K562 (cell line): Measurements from ENCODE around the gene VWDE. TPM values are rescaled to one million over a fixed set of nuclear protein-coding genes. Genes with fewer than 3 reads are reported as not detected.

ENCODE experiments used
- ATAC-seq: fragments of 200-7000 bp; cut with Tn5 transposase; 3 replicates; pipeline ENCODE4 v1.9.1; 2020; ENCODE audit warnings: moderate library complexity
- BruUV-seq: library from RNA; stranded (reverse); fragments of 400-500 nt; replicated peaks from 2 replicates; lab custom pipeline; 2021; lab: Mats Ljungman, UMichigan
- CTCF ChIA-PET: fragments of 300-600 bp; formaldehyde crosslinking; extraction: SDS; loops from one replicate; lab custom pipeline; 2021; ENCODE audit warnings: low intra/inter-chr PET ratio; lab: Yijun Ruan, JAX
- POLR2A ChIA-PET: fragments of 300-600, 350-650 bp; sonication (Branson Sonifier 250); formaldehyde crosslinking; extraction: SDS; loops from one replicate; lab custom pipeline; 2021; ENCODE audit warnings: antibody characterized with exemption, inconsistent platforms; lab: Yijun Ruan, JAX
- DNase-seq, 4 experiments: peaks; one replicate each; pipeline versions ENCODE4 v3.0.0 to v3.0.0-alpha.2; 2011 to 2018; ENCODE audit warnings: low spot score in 3 of 4, mixed read lengths in 3 of 4; ENCODE audit errors: extremely low read depth in 1 of 4
- FAIRE-seq: peaks from 2 replicates; lab custom pipeline; 2011; peaks lifted over from hg19 to GRCh38; lab: Jason Lieb, UNC
- H2AFZ ChIP-seq: 2 replicates; pipeline ENCODE4 v1.6.0; 2011; ENCODE audit warnings: low read depth, low read length, control low read depth, inconsistent platforms
- H3K27ac ChIP-seq: fragments of 200-600 bp; 3 replicates; pipeline ENCODE4 v1.8.0; 2011; ENCODE audit warnings: low read depth, mild to moderate bottlenecking, control low read depth, inconsistent platforms, low read length, moderate library complexity, mixed read lengths; ENCODE audit errors: extremely low read depth
- H3K27me3 ChIP-seq, 2 experiments: fragments of 300-600 bp in 1 of 2; 2 replicates in 1 of 2; 3 replicates in 1 of 2; pipeline versions ENCODE4 v1.6.0 to v1.8.0; 2011; ENCODE audit warnings: inconsistent platforms in 2 of 2, low read length in 2 of 2, mild to moderate bottlenecking in 1 of 2, mixed read lengths in 1 of 2, moderate library complexity in 1 of 2; ENCODE audit not compliant: control insufficient read depth in 2 of 2, insufficient read depth in 2 of 2
- H3K36me3 ChIP-seq: fragments of 300-600 bp; 3 replicates; pipeline ENCODE4 v1.8.0; 2011; ENCODE audit warnings: mild to moderate bottlenecking, low read length, inconsistent platforms; ENCODE audit not compliant: control insufficient read depth, insufficient read depth
- H3K4me1 ChIP-seq, 2 experiments: fragments of 200-600 bp in 1 of 2; replicated peaks in 1 of 2; 2 replicates in 1 of 2; 3 replicates in 1 of 2; pipeline versions ENCODE4 v1.5.1 to v1.8.0; 2011; ENCODE audit warnings: inconsistent platforms in 2 of 2, low read length in 2 of 2, mild to moderate bottlenecking in 1 of 2, mixed read lengths in 1 of 2, moderate library complexity in 1 of 2; ENCODE audit not compliant: control insufficient read depth in 2 of 2, insufficient read depth in 2 of 2
- H3K4me2 ChIP-seq: 2 replicates; pipeline ENCODE4 v1.6.1; 2011; ENCODE audit warnings: low read length, control low read depth, inconsistent platforms, mixed read lengths; ENCODE audit not compliant: insufficient read depth
- H3K4me3 ChIP-seq: fragments of 200-600 bp; sonication (generic), shearing (Covaris generic); 2 replicates; pipeline ENCODE4 v1.5.1; 2016; ENCODE audit warnings: control low read depth, inconsistent platforms
- H3K79me2 ChIP-seq: fragments of 200-600 bp; 3 replicates; pipeline ENCODE4 v1.8.0; 2011; ENCODE audit warnings: low read length, inconsistent platforms; ENCODE audit not compliant: control insufficient read depth, insufficient read depth
- H3K9ac ChIP-seq, 2 experiments: 2 replicates each; pipeline versions ENCODE4 v1.6.0 to v1.6.1; 2011; ENCODE audit warnings: low read depth in 2 of 2, low read length in 2 of 2, control low read depth in 1 of 2, inconsistent platforms in 1 of 2, mild to moderate bottlenecking in 1 of 2, mixed read lengths in 1 of 2; ENCODE audit not compliant: insufficient read depth in 1 of 2
- H3K9me1 ChIP-seq: one replicate; pipeline ENCODE4 v1.6.0; 2011; ENCODE audit warnings: inconsistent platforms, mild to moderate bottlenecking, low read length, moderate library complexity; ENCODE audit not compliant: control insufficient read depth, insufficient read depth
- H3K9me3 ChIP-seq: replicated peaks from 2 replicates; pipeline ENCODE4 v1.5.1; 2011; ENCODE audit warnings: low read depth, low read length, inconsistent platforms; ENCODE audit not compliant: control insufficient read depth, insufficient read depth
- H4K20me1 ChIP-seq: replicated peaks from 2 replicates; pipeline ENCODE4 v1.6.1; 2011; ENCODE audit warnings: low read length, inconsistent platforms, mixed read lengths; ENCODE audit not compliant: control insufficient read depth, insufficient read depth
- GTF2B ChIP-seq: IDR thresholded peaks from 2 replicates; pipeline ENCODE4 v1.6.1; 2011; ENCODE audit not compliant: insufficient read length; ENCODE audit errors: extremely low read depth
- HNRNPLL ChIP-seq: fragments of 200-400 bp; formaldehyde crosslinking; IDR thresholded peaks from 2 replicates; pipeline ENCODE4 v1.6.1; 2017; ENCODE audit warnings: low read length, low read depth, mild to moderate bottlenecking; ENCODE audit not compliant: poor library complexity, severe bottlenecking
- JUND ChIP-seq, 2 experiments: IDR thresholded peaks; 2 replicates in 1 of 2; 3 replicates in 1 of 2; pipeline ENCODE4 v1.6.1; 2011; ENCODE audit warnings: borderline replicate concordance in 2 of 2, low read depth in 2 of 2, low read length in 2 of 2, improper control_type of control experiment in 1 of 2, missing biosample characterization in 1 of 2, missing genetic modification characterization in 1 of 2, missing genetic modification reagents in 1 of 2
- MCM5 ChIP-seq: fragments of 450-650 bp; IDR thresholded peaks from 2 replicates; pipeline ENCODE4 v1.6.1; 2016; ENCODE audit warnings: low read depth
- MLX ChIP-seq, 2 experiments: fragments of 450-650 bp in 1 of 2; sonication (generic) in 1 of 2; formaldehyde crosslinking; conservative IDR thresholded peaks; 2 replicates each; pipeline versions ENCODE4 v1.4.0 to v1.8.1; 2020 to 2022; ENCODE audit warnings: mild to moderate bottlenecking in 1 of 2, missing genetic modification reagents in 1 of 2
- RCOR1 ChIP-seq, 2 experiments: IDR thresholded peaks; 2 replicates each; pipeline ENCODE4 v1.6.1; 2012; ENCODE audit warnings: low read depth in 2 of 2, low read length in 2 of 2, borderline replicate concordance in 1 of 2, improper control_type of control experiment in 1 of 2
- SAFB2 ChIP-seq: fragments of 200-400 bp; formaldehyde crosslinking; IDR thresholded peaks from 2 replicates; pipeline ENCODE4 v1.6.1; 2018; ENCODE audit warnings: borderline replicate concordance, low read length, low read depth, moderate library complexity; ENCODE audit not compliant: severe bottlenecking
- SIN3B ChIP-seq: fragments of 450-650 bp; IDR thresholded peaks from 2 replicates; pipeline ENCODE4 v1.6.1; 2017; ENCODE audit warnings: low read depth, mild to moderate bottlenecking, moderate library complexity
- SMC3 ChIP-seq: conservative IDR thresholded peaks from 2 replicates; pipeline ENCODE4 v1.6.1; 2011; ENCODE audit warnings: low read depth, low read length, improper control_type of control experiment; ENCODE audit not compliant: insufficient read depth
- ZFP30 ChIP-seq: fragments of 250-450 bp; sonication (Bioruptor Pico); IDR thresholded peaks from 2 replicates; pipeline ENCODE4 v1.8.0; 2022; ENCODE audit warnings: moderate library complexity, mild to moderate bottlenecking, inconsistent platforms, borderline replicate concordance
- ZFPM2 ChIP-seq: fragments of 250-450 bp; sonication (Bioruptor Pico); IDR thresholded peaks from 2 replicates; pipeline ENCODE4 v1.5.1; 2022; ENCODE audit warnings: mild to moderate bottlenecking
- ZNF347 ChIP-seq: fragments of 450-650 bp; formaldehyde crosslinking; IDR thresholded peaks from 2 replicates; pipeline ENCODE4 v1.4.0; 2020; ENCODE audit warnings: low read depth, mild to moderate bottlenecking, moderate library complexity
- ZNF444 ChIP-seq: fragments of 250-450 bp; sonication (Bioruptor Pico); IDR thresholded peaks from 2 replicates; pipeline ENCODE4 v1.4.0; 2020; ENCODE audit warnings: mild to moderate bottlenecking, moderate library complexity
- WGBS: fragments of 100-300 bp; shearing (Covaris generic); methylation state at CpG from one replicate; pipeline ENCODE4 v1.1.6; 2016; ENCODE audit warnings: low coverage, mixed read lengths; ENCODE audit not compliant: insufficient coverage; ENCODE audit errors: missing lambda C conversion rate; 5-methylcytosine and 5-hydroxymethylcytosine counted together
- in situ Hi-C: fragments of 300-500 bp; cut with MboI; formaldehyde crosslinking; loops from 4 replicates; pipeline ENCODE4 v1.15.0; 2018; ENCODE audit warnings: inconsistent platforms, mixed read lengths
- intact Hi-C: fragments of 100-400 bp; cut with micrococcal nuclease; formaldehyde crosslinking; loops from 2 replicates; pipeline ENCODE4 v1.14.2; 2022
- polyA plus RNA-seq, 8 experiments: library from polyadenylated mRNA; depleted of rRNA in 4 of 8; stranded (reverse) in 5 of 8; unstranded in 3 of 8; fragments of >200 nt; fragmentation: Nextera tagmentation in 2 of 8; fragmentation: Illumina TruSeq in 1 of 8; extraction: Ambion mirVana in 2 of 8; extraction: Trizol in 1 of 8; gene quantifications; 2 replicates each; pipeline versions ENCODE4 v1.2.1 to v1.2.3, GENCODE V29; 2011 to 2014; ENCODE audit warnings: inconsistent platforms in 1 of 8, missing spikeins in 1 of 8
- total RNA-seq, 7 experiments: library from RNA; depleted of rRNA in 6 of 7; stranded (reverse); fragments of >200 nt in 6 of 7; fragmentation: Illumina TruSeq in 2 of 7; extraction: Trizol in 2 of 7; gene quantifications; 2 replicates each; pipeline versions ENCODE4 v1.2.1 to v1.2.3, GENCODE V29; 2011 to 2021; ENCODE audit warnings: low replicate concordance in 1 of 7

Gene VWDE
- total and polyA plus RNA-seq, 9 of the 15 experiments (the other 6 are each of a cell fraction or from before 2014, with no cell fraction given): 40.6 to 162 (median 95.2) TPM

- no peak overlapping the region for H3K4me2 ChIP-seq
- no peak overlapping the region for H3K9ac ChIP-seq
- ChIA-PET CTCF (no interaction called here), POLR2A (no interaction called here)
- WGBS: 85% methylated on average over 4 of the region's 4 CpGs
- H3K79me2 ChIP-seq: no peaks in the 10 kb centered on the region
- H3K36me3 ChIP-seq: no peaks in the 10 kb centered on the region
- intact Hi-C loops: no loop called here
- H3K27me3 ChIP-seq: 0 out of 5 replicates have a peak, but pooled peaks cover 0 to 4% of the 10 kb centered on the region in 2 experiments
- no peaks in the 10 kb centered on the region for H3K9me1 ChIP-seq
- FAIRE-seq (no peak), ATAC-seq (no peak), DNase-seq (no peak)
- no TSS peak for BruUV-seq
- in situ Hi-C loops: loop anchor here (10.0 kb wide), 1 partner anchor 1604 kb away; no protein-coding TSS in a partner anchor
- H3K4me3 ChIP-seq: no peak overlapping the region
- H3K27ac ChIP-seq: no peak overlapping the region
- H4K20me1 ChIP-seq: no peaks in the 10 kb centered on the region
- no peaks in the 10 kb centered on the region for H3K9me3 ChIP-seq
- H2AFZ ChIP-seq: no peak overlapping the region
- TF ChIP-seq HNRNPLL: no peak
- TF ChIP-seq RCOR1 (IDR thresholded peaks at IDR 0.05; ENCODE audit: borderline replicate concordance in 1 of 2, low read depth in 2 of 2, low read length in 2 of 2): no peak
- no peak for TF ChIP-seq JUND (IDR thresholded peaks at IDR 0.05; ENCODE audit: borderline replicate concordance, low read depth, low read length)
- no peak for TF ChIP-seq JUND (tag; IDR thresholded peaks at IDR 0.05; ENCODE audit: borderline replicate concordance, low read depth, low read length)
- TF ChIP-seq ZFP30 (CRISPR knock-in tag): no peak
- no peak for TF ChIP-seq SIN3B
- no peak for TF ChIP-seq MCM5
- no peak for TF ChIP-seq SMC3
- no peak for TF ChIP-seq MLX (CRISPR knock-in tag; conservative IDR thresholded peaks at IDR 0.05)
- TF ChIP-seq SAFB2: no peak
- TF ChIP-seq ZNF444 (CRISPR knock-in tag): no peak
- no peak for TF ChIP-seq ZNF347
- no peak for TF ChIP-seq GTF2B
- no peak for TF ChIP-seq ZFPM2 (CRISPR knock-in tag)
- H3K4me1 ChIP-seq: no peaks in the 10 kb centered on the region
Observed at GRCh38 chr7:12300415-12300814, 103.2 kb downstream of the VWDE start.
